ENCODE results near the gene PEX10.

DNA sequence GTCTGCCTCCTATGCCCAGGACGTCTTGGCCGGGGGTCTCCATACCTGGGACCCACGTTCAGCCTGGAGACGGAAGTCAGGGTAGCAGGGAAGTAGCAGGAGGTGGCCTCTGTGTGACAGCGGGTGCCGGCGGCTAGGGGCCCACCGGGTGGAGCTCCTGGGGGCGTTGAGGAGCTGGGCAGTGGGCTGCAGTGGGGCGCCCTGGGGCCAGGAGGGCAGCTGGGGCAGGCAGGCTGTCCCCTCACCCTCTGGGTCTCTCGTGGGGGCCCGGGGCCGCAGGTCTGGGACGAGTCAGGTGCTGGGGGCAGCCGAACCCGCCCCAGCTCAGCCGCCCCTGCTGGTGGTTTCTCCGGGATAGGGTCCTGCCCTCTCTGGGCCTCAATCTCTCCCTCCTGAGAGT lies 14.7 kb upstream of the PEX10 start:
- no peak for TF ChIP-seq CTCF (IDR thresholded peaks at IDR 0.05; ENCODE audit: low read depth, low read length)
- no peak for TF ChIP-seq POLR2A (IDR thresholded peaks at IDR 0.05; ENCODE audit: extremely low read depth, insufficient read length)
- TF ChIP-seq, protein P1, sequence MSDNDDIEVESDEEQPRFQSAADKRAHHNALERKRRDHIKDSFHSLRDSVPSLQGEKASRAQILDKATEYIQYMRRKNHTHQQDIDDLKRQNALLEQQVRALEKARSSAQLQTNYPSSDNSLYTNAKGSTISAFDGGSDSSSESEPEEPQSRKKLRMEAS (IDR thresholded peaks at IDR 0.05; ENCODE audit: low read depth, low read length) = no peak
- no peak for TF ChIP-seq MYC (IDR thresholded peaks at IDR 0.05; ENCODE audit: low read depth, low read length)
